Endothelial cell of umbilical vein (primary cell): ENCODE results near the gene RAB28. TPM values are rescaled to one million over a fixed set of nuclear protein-coding genes. Genes with fewer than 3 reads are reported as not detected.

Experiments used
- BruUV-seq: library from RNA; stranded (reverse); fragments of 400-500 nt; replicated peaks from 2 replicates; lab custom pipeline; 2021; lab: Mats Ljungman, UMichigan
- CTCF ChIA-PET: fragments of 300-600, 350-600 bp; sonication (Branson Sonifier 250); formaldehyde crosslinking; loops from one replicate; lab custom pipeline; 2021; ENCODE audit warnings: antibody characterized with exemption, inconsistent platforms; lab: Charles Lee
- POLR2A ChIA-PET: fragments of 300-600, 350-600 bp; sonication (Branson Sonifier 250); formaldehyde crosslinking; loops from one replicate; lab custom pipeline; 2021; ENCODE audit warnings: antibody characterized with exemption, inconsistent platforms; lab: Charles Lee
- DNase-seq: peaks from one replicate; pipeline ENCODE4 v3.0.0-alpha.2; 2011; ENCODE audit warnings: low read depth, low spot score
- FAIRE-seq: peaks from 2 replicates; lab custom pipeline; 2011; peaks lifted over from hg19 to GRCh38; lab: Jason Lieb, UNC
- H2AFZ ChIP-seq: 2 replicates; pipeline ENCODE4 v1.6.0; 2012; ENCODE audit warnings: low read depth, low read length, control low read depth, inconsistent platforms
- H3K27ac ChIP-seq: 2 replicates; pipeline ENCODE4 v1.5.1; 2011; ENCODE audit warnings: low read depth, mild to moderate bottlenecking, control low read depth, low read length, moderate library complexity; ENCODE audit not compliant: insufficient read depth
- H3K27me3 ChIP-seq, 2 experiments: 2 replicates each; pipeline versions ENCODE4 v1.6.0 to v1.6.1; 2011; ENCODE audit warnings: low read length in 2 of 2, mixed read lengths in 1 of 2; ENCODE audit not compliant: control insufficient read depth in 2 of 2, insufficient read depth in 2 of 2
- H3K36me3 ChIP-seq, 2 experiments: 2 replicates in 1 of 2; 3 replicates in 1 of 2; pipeline ENCODE4 v1.5.1; 2011; ENCODE audit warnings: low read length in 2 of 2, mild to moderate bottlenecking in 1 of 2, moderate library complexity in 1 of 2; ENCODE audit not compliant: control insufficient read depth in 2 of 2, insufficient read depth in 2 of 2; ENCODE audit errors: extremely low read depth in 1 of 2
- H3K4me1 ChIP-seq: 3 replicates; pipeline ENCODE4 v1.5.1; 2011; ENCODE audit warnings: mild to moderate bottlenecking, low read length; ENCODE audit not compliant: control insufficient read depth, insufficient read depth; ENCODE audit errors: extremely low read depth
- H3K4me2 ChIP-seq: 2 replicates; pipeline ENCODE4 v1.6.1; 2011; ENCODE audit warnings: low read length, control low read depth, mixed read lengths; ENCODE audit not compliant: insufficient read depth
- H3K4me3 ChIP-seq, 3 experiments: fragments of 200-600 bp in 1 of 3; sonication (generic), shearing (Covaris generic) in 1 of 3; replicated peaks in 1 of 3; 2 replicates each; pipeline ENCODE4 v1.5.1; 2011 to 2016; ENCODE audit warnings: control low read depth in 3 of 3, low read length in 3 of 3, mild to moderate bottlenecking in 2 of 3, inconsistent platforms in 1 of 3, low read depth in 1 of 3, moderate library complexity in 1 of 3; ENCODE audit not compliant: insufficient read depth in 1 of 3
- H3K79me2 ChIP-seq: 2 replicates; pipeline ENCODE4 v1.6.0; 2012; ENCODE audit warnings: low read length, inconsistent platforms; ENCODE audit not compliant: control insufficient read depth, insufficient read depth
- H3K9ac ChIP-seq: replicated peaks from 2 replicates; pipeline ENCODE3; 2011; ENCODE audit warnings: low read length, control low read depth; ENCODE audit not compliant: insufficient read depth; ENCODE audit errors: extremely low read depth
- H3K9me1 ChIP-seq: replicated peaks from 3 replicates; pipeline ENCODE4 v1.6.0; 2011; ENCODE audit warnings: mild to moderate bottlenecking, low read length; ENCODE audit not compliant: control insufficient read depth, insufficient read depth; ENCODE audit errors: extremely low read depth
- H3K9me3 ChIP-seq: replicated peaks from 2 replicates; pipeline ENCODE4 v1.5.1; 2012; ENCODE audit warnings: low read length, inconsistent platforms; ENCODE audit not compliant: control insufficient read depth, insufficient read depth
- H4K20me1 ChIP-seq: replicated peaks from 2 replicates; pipeline ENCODE3; 2011; ENCODE audit warnings: mild to moderate bottlenecking, low read length; ENCODE audit not compliant: control insufficient read depth, insufficient read depth; ENCODE audit errors: extremely low read depth
- EZH2 ChIP-seq: IDR thresholded peaks from 2 replicates; pipeline ENCODE4 v1.6.1; 2012; ENCODE audit warnings: borderline replicate concordance, low read depth, mild to moderate bottlenecking, moderate library complexity, low read length, inconsistent platforms; ENCODE audit not compliant: severe bottlenecking
- FOS ChIP-seq: IDR thresholded peaks from 2 replicates; pipeline ENCODE4 v1.6.1; 2011; ENCODE audit warnings: mild to moderate bottlenecking, low read length, moderate library complexity, borderline replicate concordance; ENCODE audit not compliant: insufficient read depth
- GATA2 ChIP-seq: IDR thresholded peaks from 2 replicates; pipeline ENCODE4 v1.7.0; 2011; ENCODE audit warnings: low read depth, mild to moderate bottlenecking, moderate library complexity, mixed read lengths, low read length; ENCODE audit not compliant: insufficient read length, insufficient read depth
- JUN ChIP-seq: IDR thresholded peaks from 2 replicates; pipeline ENCODE4 v1.6.1; 2011; ENCODE audit warnings: borderline replicate concordance, low read depth; ENCODE audit not compliant: insufficient read length, insufficient read depth
- MYC ChIP-seq: IDR thresholded peaks from one replicate; pipeline ENCODE4 v1.6.1; 2011; ENCODE audit warnings: mild to moderate bottlenecking, low read depth, low read length
- POLR2A ChIP-seq: IDR thresholded peaks from 2 replicates; pipeline ENCODE4 v1.6.1; 2012; ENCODE audit warnings: low read depth, mild to moderate bottlenecking, control low read depth, low read length
- POLR2AphosphoS5 ChIP-seq: IDR thresholded peaks from 2 replicates; pipeline ENCODE4 v1.6.1; 2012; ENCODE audit warnings: low read depth, mild to moderate bottlenecking, control low read depth, low read length, moderate library complexity; ENCODE audit not compliant: insufficient read depth
- dilution Hi-C: fragments of 300-500 bp; cut with MboI; formaldehyde crosslinking; loops from one replicate; pipeline ENCODE4 v1.15.0; 2019; ENCODE audit warnings: low sequenced_read_pairs; ENCODE audit not compliant: extremely low pct_ligation_motif_present
- intact Hi-C: fragments of 100-400 bp; cut with micrococcal nuclease; formaldehyde crosslinking; loops from one replicate; pipeline ENCODE4 v1.10.0; 2022
- polyA plus RNA-seq, 4 experiments: library from polyadenylated mRNA; depleted of rRNA in 3 of 4; stranded (reverse) in 3 of 4; unstranded in 1 of 4; fragments of >200 nt; gene quantifications; 2 replicates each; pipeline versions ENCODE4 v1.2.1 to v1.2.3, GENCODE V29; 2011 to 2012; ENCODE audit warnings: missing spikeins in 1 of 4
- total RNA-seq: library from RNA; stranded (reverse); gene quantifications from 2 replicates; pipeline ENCODE4 v1.2.3, GENCODE V29; 2021
- TF ChIP-seq, protein P1 (sequence below): IDR thresholded peaks from 2 replicates; pipeline ENCODE4 v1.6.1; 2011; ENCODE audit not compliant: insufficient read depth, insufficient read length
- TF ChIP-seq, protein P2 (sequence below), 2 donors: IDR thresholded peaks; 1 replicate in 1 of 2; 2 replicates in 1 of 2; pipeline ENCODE4 v1.5.1; 2011; ENCODE audit warnings: low read length in 2 of 2, mild to moderate bottlenecking in 2 of 2, moderate library complexity in 2 of 2, control low read depth in 1 of 2, inconsistent platforms in 1 of 2, low read depth in 1 of 2; ENCODE audit not compliant: insufficient read depth in 1 of 2; ENCODE audit errors: extremely low read depth in 1 of 2

RAB28 gene
- total and polyA plus RNA-seq, 2 donors (not counting 3 experiments of a cell fraction or from before 2014, with no cell fraction given) = 13.0 to 13.2 TPM

DNA sequence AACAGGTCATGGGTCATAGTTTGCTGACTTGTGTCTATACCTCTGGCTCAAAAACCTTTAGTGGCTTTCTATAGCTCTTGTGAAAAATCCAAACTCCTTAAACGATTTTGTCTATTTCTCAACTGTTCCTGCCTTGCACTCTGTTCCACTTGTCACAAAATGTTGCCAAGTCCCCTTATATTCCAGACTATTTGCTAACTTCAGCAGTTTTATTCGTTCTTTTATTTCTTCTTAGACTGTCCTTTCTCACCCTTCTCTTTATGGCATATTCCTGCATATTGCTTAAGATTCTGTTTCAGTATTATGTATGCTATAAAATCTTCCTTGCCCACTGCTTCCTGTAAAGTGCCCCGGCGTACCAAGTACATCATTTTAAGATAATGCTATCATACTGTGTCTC is 80.8 kb downstream of the RAB28 start:
- ChIA-PET POLR2A (no interaction called here), CTCF (interaction anchor here (2.1 kb wide), 1 partner anchor 28 kb away, joined by 7 read pairs; no protein-coding TSS in a partner anchor)
- dilution Hi-C loops = no loop called here
- no peak overlapping the region for H2AFZ ChIP-seq
- H3K4me1 ChIP-seq = no peaks in the 10 kb centered on the region
- no peaks in the 10 kb centered on the region for H4K20me1 ChIP-seq
- H3K9me1 ChIP-seq = no peaks in the 10 kb centered on the region
- no peak overlapping the region for H3K27ac ChIP-seq
- no peak overlapping the region for H3K4me2 ChIP-seq
- no TSS peak for BruUV-seq
- no peaks in the 10 kb centered on the region for H3K27me3 ChIP-seq
- H3K79me2 ChIP-seq = no peaks in the 10 kb centered on the region
- no peak for FAIRE-seq
- DNase-seq = no peak
- H3K9ac ChIP-seq = no peak overlapping the region
- intact Hi-C loops = no loop called here
- H3K4me3 ChIP-seq = no peak overlapping the region
- no peaks in the 10 kb centered on the region for H3K9me3 ChIP-seq
- TF ChIP-seq JUN = no peak
- TF ChIP-seq FOS = no peak
- TF ChIP-seq, protein P1, sequence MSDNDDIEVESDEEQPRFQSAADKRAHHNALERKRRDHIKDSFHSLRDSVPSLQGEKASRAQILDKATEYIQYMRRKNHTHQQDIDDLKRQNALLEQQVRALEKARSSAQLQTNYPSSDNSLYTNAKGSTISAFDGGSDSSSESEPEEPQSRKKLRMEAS = no peak
- TF ChIP-seq EZH2 = no peak
- no peak for TF ChIP-seq POLR2A
- no peak for TF ChIP-seq POLR2AphosphoS5
- TF ChIP-seq, protein P2, sequence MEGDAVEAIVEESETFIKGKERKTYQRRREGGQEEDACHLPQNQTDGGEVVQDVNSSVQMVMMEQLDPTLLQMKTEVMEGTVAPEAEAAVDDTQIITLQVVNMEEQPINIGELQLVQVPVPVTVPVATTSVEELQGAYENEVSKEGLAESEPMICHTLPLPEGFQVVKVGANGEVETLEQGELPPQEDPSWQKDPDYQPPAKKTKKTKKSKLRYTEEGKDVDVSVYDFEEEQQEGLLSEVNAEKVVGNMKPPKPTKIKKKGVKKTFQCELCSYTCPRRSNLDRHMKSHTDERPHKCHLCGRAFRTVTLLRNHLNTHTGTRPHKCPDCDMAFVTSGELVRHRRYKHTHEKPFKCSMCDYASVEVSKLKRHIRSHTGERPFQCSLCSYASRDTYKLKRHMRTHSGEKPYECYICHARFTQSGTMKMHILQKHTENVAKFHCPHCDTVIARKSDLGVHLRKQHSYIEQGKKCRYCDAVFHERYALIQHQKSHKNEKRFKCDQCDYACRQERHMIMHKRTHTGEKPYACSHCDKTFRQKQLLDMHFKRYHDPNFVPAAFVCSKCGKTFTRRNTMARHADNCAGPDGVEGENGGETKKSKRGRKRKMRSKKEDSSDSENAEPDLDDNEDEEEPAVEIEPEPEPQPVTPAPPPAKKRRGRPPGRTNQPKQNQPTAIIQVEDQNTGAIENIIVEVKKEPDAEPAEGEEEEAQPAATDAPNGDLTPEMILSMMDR (IDR thresholded peaks at IDR 0.05; ENCODE audit: extremely low read depth in 1 of 2, insufficient read depth in 1 of 2, low read depth in 1 of 2, low read length in 2 of 2) = no peak
- no peak for TF ChIP-seq GATA2
- TF ChIP-seq MYC = no peak
- no peaks in the 10 kb centered on the region for H3K36me3 ChIP-seq
